Neural cell (in vitro differentiated cells): ENCODE measurements around the gene OR52E5. TPM values are rescaled to one million over a fixed set of nuclear protein-coding genes. Genes with fewer than 3 reads are reported as not detected.

Experiments
- H2AFZ ChIP-seq: fragments of 200-600, 300-800 bp; sonication (generic), shearing (Covaris generic); 2 replicates; pipeline ENCODE4 v1.6.0; 2014; ENCODE audit warnings: low read depth, mild to moderate bottlenecking, antibody characterized with exemption, low read length, moderate library complexity
- H3F3A ChIP-seq: fragments of 200-600 bp; shearing (Covaris generic); 2 replicates; pipeline ENCODE4 v1.6.1; 2016; ENCODE audit warnings: mild to moderate bottlenecking, moderate library complexity, mixed read lengths, antibody characterized with exemption, low read length; ENCODE audit not compliant: insufficient read depth, poor library complexity, severe bottlenecking
- H3K27ac ChIP-seq: fragments of 200-600, 300-800 bp; sonication (generic), shearing (Covaris generic); 2 replicates; pipeline ENCODE4 v1.5.1; 2014; ENCODE audit warnings: mild to moderate bottlenecking, low read length, moderate library complexity
- H3K27me3 ChIP-seq: fragments of 300-800, 200-600 bp; sonication (generic), shearing (Covaris generic); 2 replicates; pipeline ENCODE4 v1.6.0; 2014; ENCODE audit warnings: mild to moderate bottlenecking, low read depth, low read length, moderate library complexity; ENCODE audit not compliant: insufficient read depth
- H3K36me3 ChIP-seq: fragments of 300-800, 200-600 bp; sonication (generic), shearing (Covaris generic); 2 replicates; pipeline ENCODE4 v1.5.1; 2014; ENCODE audit warnings: mild to moderate bottlenecking, antibody characterized with exemption, low read length, moderate library complexity; ENCODE audit not compliant: insufficient read depth
- H3K4me2 ChIP-seq: fragments of 300-800, 200-600 bp; sonication (generic), shearing (Covaris generic); 2 replicates; pipeline ENCODE4 v1.6.0; 2014; ENCODE audit warnings: mild to moderate bottlenecking, low read length
- H3K4me3 ChIP-seq: fragments of 300-800, 200-600 bp; sonication (generic), shearing (Covaris generic); 2 replicates; pipeline ENCODE4 v1.5.1; 2014; ENCODE audit warnings: mild to moderate bottlenecking, low read length, moderate library complexity
- H3K79me2 ChIP-seq: fragments of 200-600 bp; shearing (Covaris generic); replicated peaks from 2 replicates; pipeline ENCODE4 v1.6.0; 2014; ENCODE audit warnings: mild to moderate bottlenecking, low read length, moderate library complexity; ENCODE audit not compliant: insufficient read depth
- H3K9ac ChIP-seq: fragments of 300-800, 200-600 bp; sonication (generic), shearing (Covaris generic); 2 replicates; pipeline ENCODE4 v1.6.1; 2016; ENCODE audit warnings: mild to moderate bottlenecking, low read length, mixed read lengths
- H3K9me2 ChIP-seq: fragments of 200-600 bp; shearing (Covaris generic); 2 replicates; pipeline ENCODE4 v1.6.1; 2016; ENCODE audit warnings: mild to moderate bottlenecking, low read length, mixed read lengths; ENCODE audit not compliant: insufficient read depth
- H3K9me3 ChIP-seq: fragments of 200-600, 300-800 bp; sonication (generic), shearing (Covaris generic); 2 replicates; pipeline ENCODE4 v1.6.1; 2016; ENCODE audit warnings: mild to moderate bottlenecking, mixed run types, low read length, moderate library complexity, mixed read lengths
- H4K20me1 ChIP-seq: fragments of 200-600 bp; shearing (Covaris generic); 2 replicates; pipeline ENCODE4 v1.6.1; 2016; ENCODE audit warnings: mild to moderate bottlenecking, mixed run types; ENCODE audit not compliant: insufficient read depth
- CTCF ChIP-seq: fragments of 450-650 bp; IDR thresholded peaks from 2 replicates; pipeline ENCODE4 v1.5.1; 2014; ENCODE audit warnings: antibody characterized with exemption, mild to moderate bottlenecking, moderate library complexity; ENCODE audit not compliant: poor library complexity, severe bottlenecking
- EP300 ChIP-seq: fragments of 450-650 bp; conservative IDR thresholded peaks from 2 replicates; pipeline ENCODE4 v1.6.1; 2014; ENCODE audit warnings: antibody characterized with exemption, mild to moderate bottlenecking, moderate library complexity; ENCODE audit not compliant: poor library complexity, severe bottlenecking
- EZH2 ChIP-seq: fragments of 200-600, 300-800 bp; shearing (Covaris generic), sonication (generic); IDR thresholded peaks from 2 replicates; pipeline ENCODE4 v1.6.1; 2014; ENCODE audit warnings: antibody characterized with exemption, low read length, borderline replicate concordance, mild to moderate bottlenecking; ENCODE audit not compliant: insufficient read depth, poor library complexity, severe bottlenecking
- MXI1 ChIP-seq: fragments of 450-650 bp; conservative IDR thresholded peaks from 2 replicates; pipeline ENCODE4 v1.6.1; 2014; ENCODE audit warnings: antibody characterized with exemption, mild to moderate bottlenecking; ENCODE audit not compliant: poor library complexity, severe bottlenecking
- POLR2AphosphoS5 ChIP-seq: IDR thresholded peaks from 2 replicates; pipeline ENCODE4 v1.6.1; 2012
- RAD21 ChIP-seq: fragments of 450-650 bp; conservative IDR thresholded peaks from 2 replicates; pipeline ENCODE4 v1.6.1; 2014; ENCODE audit warnings: antibody characterized with exemption, mild to moderate bottlenecking, moderate library complexity
- SMC3 ChIP-seq: fragments of 450-650 bp; conservative IDR thresholded peaks from 2 replicates; pipeline ENCODE4 v1.6.1; 2014; ENCODE audit warnings: antibody characterized with exemption, mild to moderate bottlenecking, moderate library complexity; ENCODE audit not compliant: poor library complexity
- TAF1 ChIP-seq: IDR thresholded peaks from 2 replicates; pipeline ENCODE4 v1.6.1; 2012; ENCODE audit warnings: low read depth
- polyA plus RNA-seq: library from polyadenylated mRNA; depleted of rRNA; stranded (reverse); fragments of >200 nt; gene quantifications from 2 replicates; pipeline ENCODE4 v1.2.3, GENCODE V29; 2014
- TF ChIP-seq, protein P1 (sequence below): IDR thresholded peaks from 2 replicates; pipeline ENCODE4 v1.6.1; 2012; ENCODE audit warnings: borderline replicate concordance

OR52E5 gene
- polyA plus RNA-seq, 1 donor from 2014 or later = not detected

DNA sequence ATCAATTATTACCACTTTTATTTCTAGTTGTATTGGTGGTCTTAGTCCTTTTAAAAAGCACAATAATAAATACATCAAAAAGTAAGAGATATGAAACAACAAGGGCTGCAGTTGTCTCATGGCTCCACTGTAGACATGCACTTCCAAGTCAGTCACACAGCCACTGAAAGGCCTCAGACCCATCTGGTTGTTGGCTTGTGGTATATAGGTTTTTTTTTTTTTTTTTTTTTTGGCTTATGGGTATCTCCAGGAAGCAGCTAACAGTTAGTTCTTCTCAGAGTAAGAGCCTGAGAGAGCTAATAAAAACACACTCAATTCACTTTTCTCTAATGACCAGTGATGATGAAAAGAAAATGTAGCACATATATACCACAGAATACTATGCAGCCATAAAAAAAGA is 45.3 kb upstream of the OR52E5 start:
- H3K36me3 ChIP-seq = no peaks in the 10 kb centered on the region
- no peaks in the 10 kb centered on the region for H3K9me3 ChIP-seq
- H4K20me1 ChIP-seq = no peaks in the 10 kb centered on the region
- H3K4me2 ChIP-seq = no peak overlapping the region
- H3K27me3 ChIP-seq = no peaks in the 10 kb centered on the region
- no peak overlapping the region for H3K27ac ChIP-seq
- H3K79me2 ChIP-seq = no peaks in the 10 kb centered on the region
- H2AFZ ChIP-seq = no peak overlapping the region
- TF ChIP-seq TAF1 = no peak
- TF ChIP-seq, protein P1, sequence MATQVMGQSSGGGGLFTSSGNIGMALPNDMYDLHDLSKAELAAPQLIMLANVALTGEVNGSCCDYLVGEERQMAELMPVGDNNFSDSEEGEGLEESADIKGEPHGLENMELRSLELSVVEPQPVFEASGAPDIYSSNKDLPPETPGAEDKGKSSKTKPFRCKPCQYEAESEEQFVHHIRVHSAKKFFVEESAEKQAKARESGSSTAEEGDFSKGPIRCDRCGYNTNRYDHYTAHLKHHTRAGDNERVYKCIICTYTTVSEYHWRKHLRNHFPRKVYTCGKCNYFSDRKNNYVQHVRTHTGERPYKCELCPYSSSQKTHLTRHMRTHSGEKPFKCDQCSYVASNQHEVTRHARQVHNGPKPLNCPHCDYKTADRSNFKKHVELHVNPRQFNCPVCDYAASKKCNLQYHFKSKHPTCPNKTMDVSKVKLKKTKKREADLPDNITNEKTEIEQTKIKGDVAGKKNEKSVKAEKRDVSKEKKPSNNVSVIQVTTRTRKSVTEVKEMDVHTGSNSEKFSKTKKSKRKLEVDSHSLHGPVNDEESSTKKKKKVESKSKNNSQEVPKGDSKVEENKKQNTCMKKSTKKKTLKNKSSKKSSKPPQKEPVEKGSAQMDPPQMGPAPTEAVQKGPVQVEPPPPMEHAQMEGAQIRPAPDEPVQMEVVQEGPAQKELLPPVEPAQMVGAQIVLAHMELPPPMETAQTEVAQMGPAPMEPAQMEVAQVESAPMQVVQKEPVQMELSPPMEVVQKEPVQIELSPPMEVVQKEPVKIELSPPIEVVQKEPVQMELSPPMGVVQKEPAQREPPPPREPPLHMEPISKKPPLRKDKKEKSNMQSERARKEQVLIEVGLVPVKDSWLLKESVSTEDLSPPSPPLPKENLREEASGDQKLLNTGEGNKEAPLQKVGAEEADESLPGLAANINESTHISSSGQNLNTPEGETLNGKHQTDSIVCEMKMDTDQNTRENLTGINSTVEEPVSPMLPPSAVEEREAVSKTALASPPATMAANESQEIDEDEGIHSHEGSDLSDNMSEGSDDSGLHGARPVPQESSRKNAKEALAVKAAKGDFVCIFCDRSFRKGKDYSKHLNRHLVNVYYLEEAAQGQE = no peak
- no peak for TF ChIP-seq CTCF
- TF ChIP-seq MXI1 = no peak
- TF ChIP-seq SMC3 = no peak
- no peak for TF ChIP-seq RAD21
- no peak for TF ChIP-seq POLR2AphosphoS5
- no peak for TF ChIP-seq EZH2
- no peak for TF ChIP-seq EP300
- H3K9ac ChIP-seq = no peak overlapping the region
- H3F3A ChIP-seq = no peaks in the 10 kb centered on the region
- no peak overlapping the region for H3K4me3 ChIP-seq
- H3K9me2 ChIP-seq = no peaks in the 10 kb centered on the region

- no peaks in the 10 kb centered on the region for H3F3A ChIP-seq
- no peak overlapping the region for H2AFZ ChIP-seq
- no peaks in the 10 kb centered on the region for H3K79me2 ChIP-seq
- H3K9ac ChIP-seq = no peak overlapping the region
- H3K9me3 ChIP-seq = no peaks in the 10 kb centered on the region
- no peaks in the 10 kb centered on the region for H4K20me1 ChIP-seq
- no peaks in the 10 kb centered on the region for H3K27me3 ChIP-seq
- H3K27ac ChIP-seq = no peak overlapping the region
- TF ChIP-seq EP300 = no peak
- TF ChIP-seq, protein P1 = no peak
- no peak for TF ChIP-seq MXI1
- TF ChIP-seq EZH2 = no peak
- TF ChIP-seq SMC3 = no peak
- no peak for TF ChIP-seq CTCF
- TF ChIP-seq RAD21 = no peak
- TF ChIP-seq TAF1 = no peak
- no peak for TF ChIP-seq POLR2AphosphoS5
- no peaks in the 10 kb centered on the region for H3K9me2 ChIP-seq
- H3K4me3 ChIP-seq = no peak overlapping the region
- no peaks in the 10 kb centered on the region for H3K36me3 ChIP-seq
- no peak overlapping the region for H3K4me2 ChIP-seq
These were observed 42.0 kb upstream of the OR52E5 start for GRCh38 chr11:5851002-5851401.
